GM10248 (cell line): ENCODE data around the gene KCNQ2.

Source experiments
- CTCF ChIA-PET: fragments of 300-600 bp; sonication (Branson Sonifier 250); formaldehyde crosslinking; extraction: SDS; loops from one replicate; lab custom pipeline; 2021; ENCODE audit warnings: antibody characterized with exemption; lab: Yijun Ruan, JAX
- POLR2A ChIA-PET: fragments of 350-650 bp; sonication (Branson Sonifier 250); formaldehyde crosslinking; extraction: SDS; loops from one replicate; lab custom pipeline; 2020; ENCODE audit warnings: antibody characterized with exemption; lab: Yijun Ruan, JAX
- DNase-seq: peaks from one replicate; pipeline ENCODE4 v3.0.0; 2012; ENCODE audit errors: extremely low spot score
- TF ChIP-seq, protein P1 (sequence below): IDR thresholded peaks from 2 replicates; pipeline ENCODE4 v1.5.1; 2012; ENCODE audit warnings: mild to moderate bottlenecking, low read depth; ENCODE audit errors: extremely low read depth, missing control alignments, control extremely low read depth

Gene KCNQ2

GRCh38 chr20:63508072-63508768 is 35.8 kb upstream of the KCNQ2 start:
- ChIA-PET CTCF (interaction anchor here (1.5 kb wide), 1 partner anchor 12 kb away, joined by 5 read pairs; no protein-coding TSS in a partner anchor), POLR2A (no interaction called here)
- TF ChIP-seq, protein P1, sequence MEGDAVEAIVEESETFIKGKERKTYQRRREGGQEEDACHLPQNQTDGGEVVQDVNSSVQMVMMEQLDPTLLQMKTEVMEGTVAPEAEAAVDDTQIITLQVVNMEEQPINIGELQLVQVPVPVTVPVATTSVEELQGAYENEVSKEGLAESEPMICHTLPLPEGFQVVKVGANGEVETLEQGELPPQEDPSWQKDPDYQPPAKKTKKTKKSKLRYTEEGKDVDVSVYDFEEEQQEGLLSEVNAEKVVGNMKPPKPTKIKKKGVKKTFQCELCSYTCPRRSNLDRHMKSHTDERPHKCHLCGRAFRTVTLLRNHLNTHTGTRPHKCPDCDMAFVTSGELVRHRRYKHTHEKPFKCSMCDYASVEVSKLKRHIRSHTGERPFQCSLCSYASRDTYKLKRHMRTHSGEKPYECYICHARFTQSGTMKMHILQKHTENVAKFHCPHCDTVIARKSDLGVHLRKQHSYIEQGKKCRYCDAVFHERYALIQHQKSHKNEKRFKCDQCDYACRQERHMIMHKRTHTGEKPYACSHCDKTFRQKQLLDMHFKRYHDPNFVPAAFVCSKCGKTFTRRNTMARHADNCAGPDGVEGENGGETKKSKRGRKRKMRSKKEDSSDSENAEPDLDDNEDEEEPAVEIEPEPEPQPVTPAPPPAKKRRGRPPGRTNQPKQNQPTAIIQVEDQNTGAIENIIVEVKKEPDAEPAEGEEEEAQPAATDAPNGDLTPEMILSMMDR = no peak
- no peak for DNase-seq

DNA sequence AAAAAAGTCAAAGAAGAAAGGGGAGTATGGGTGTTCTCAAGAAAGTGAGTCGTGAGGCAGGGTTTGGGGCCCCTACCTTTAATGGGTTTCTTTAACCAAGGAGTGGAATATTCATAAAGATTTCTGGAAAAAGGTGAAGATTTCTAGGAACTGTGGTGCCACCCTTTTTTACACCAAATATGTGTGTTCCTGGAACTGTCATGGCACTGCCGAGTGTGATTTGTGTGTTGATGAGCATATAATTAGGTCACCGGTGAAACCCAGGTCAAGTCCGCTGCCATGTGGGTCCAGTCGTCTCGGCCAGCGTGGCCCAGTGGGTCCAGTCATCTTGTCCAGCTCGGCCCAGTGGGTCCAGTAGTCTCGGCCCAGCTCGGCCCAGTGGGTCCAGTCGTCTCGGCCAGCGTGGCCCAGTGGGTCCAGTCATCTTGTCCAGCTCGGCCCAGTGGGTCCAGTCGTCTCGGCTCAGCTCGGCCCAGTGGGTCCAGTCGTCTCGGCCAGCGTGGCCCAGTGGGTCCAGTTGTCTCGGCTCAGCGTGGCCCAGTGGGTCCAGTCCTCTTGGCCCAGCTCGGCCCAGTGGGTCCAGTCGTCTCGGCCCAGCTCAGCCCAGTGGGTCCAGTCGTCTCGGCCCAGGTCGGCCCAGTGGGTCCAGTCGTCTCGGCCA is 34.8 kb upstream of the KCNQ2 start:
- POLR2A ChIA-PET = no interaction called here
- TF ChIP-seq, protein P1 = no peak
- CTCF ChIA-PET = no interaction called here
- DNase-seq = no peak

DNA sequence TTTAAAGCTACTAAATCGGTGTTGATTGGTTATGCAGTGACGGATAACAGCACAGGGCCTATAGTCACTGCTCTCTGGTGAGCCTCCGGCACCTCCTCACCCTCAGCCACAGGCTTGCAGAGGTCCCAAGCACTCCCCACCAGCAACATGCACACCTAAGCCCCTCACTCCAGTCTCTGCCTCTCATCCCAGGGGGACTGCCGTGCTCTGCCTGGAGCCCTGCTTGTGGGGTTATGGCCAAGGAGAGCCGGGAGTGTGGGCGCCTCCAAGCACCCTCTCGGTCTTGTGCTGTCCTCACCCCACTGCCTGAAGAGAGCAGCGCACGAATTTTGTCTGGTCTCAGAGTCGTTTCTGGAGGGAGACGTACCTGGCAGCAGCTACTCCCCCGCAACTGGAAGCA is 33.3 kb upstream of the KCNQ2 start:
- CTCF ChIA-PET = interaction anchor here (1.1 to 1.8 kb wide), 3 partner anchors 10 to 32 kb away, joined by 3 to 9 read pairs (median 3); no protein-coding TSS in a partner anchor
- TF ChIP-seq, protein P1 = no peak
- DNase-seq = no peak
- POLR2A ChIA-PET = interaction anchor here (0.6 kb wide), 1 partner anchor 224 kb away, joined by 3 read pairs; no protein-coding TSS in a partner anchor

GRCh38 chr20:63505281-63505680 is 32.8 kb upstream of the KCNQ2 start:
- no peak for DNase-seq
- TF ChIP-seq, protein P1 = no peak
- CTCF ChIA-PET = interaction anchor here (1.1 to 1.8 kb wide), 3 partner anchors 9 to 32 kb away, joined by 3 to 9 read pairs (median 3); no protein-coding TSS in a partner anchor
- POLR2A ChIA-PET = interaction anchor here (0.6 kb wide), 1 partner anchor 224 kb away, joined by 3 read pairs; no protein-coding TSS in a partner anchor

- ChIA-PET CTCF (interaction anchor here (1.8 kb wide), 1 partner anchor 9 kb away, joined by 9 read pairs; no protein-coding TSS in a partner anchor), POLR2A (no interaction called here)
- no peak for DNase-seq
- TF ChIP-seq, protein P1 = no peak
These were observed 32.2 kb upstream of the KCNQ2 start for GRCh38 chr20:63504642-63505041.

GRCh38 chr20:63503524-63503923 is 31.1 kb upstream of the KCNQ2 start:
- DNase-seq = no peak
- TF ChIP-seq, protein P1 = no peak
- CTCF ChIA-PET = interaction anchor here (1.9 kb wide), 1 partner anchor 10 kb away, joined by 5 read pairs; no protein-coding TSS in a partner anchor
- POLR2A ChIA-PET = interaction anchor here (0.6 kb wide), 2 partner anchors 24 to 823 kb away, joined by 3 read pairs; no protein-coding TSS in a partner anchor
